Hematopoietic multipotent progenitor cell treated with erythropoietin and hydrocortisone succinate and interleukin-3 and kit ligand, for 4 days (in vitro differentiated cells): ENCODE results near the gene KLKB1.
"Not testable (repeated sequence)": the region's sequence is repeated elsewhere in the genome, so short reads cannot be mapped to it uniquely, and the experiment has no call there.

ENCODE experiments used
- DNase-seq: peaks from one replicate; pipeline ENCODE4 v3.0.0-alpha.2; 2015

The KLKB1 gene

GRCh38 chr4:186265683-186266652 lies 38.7 kb downstream of the KLKB1 start, which contains the start of gene F11:
Gene F11 (plus strand): TSS chr4:186266189. CDS start chr4:186267137, 948 bp downstream.
- no peak for DNase-seq

GRCh38 chr4:186266729-186267456 lies 39.6 kb downstream of the KLKB1 start:
- DNase-seq, result no peak

GRCh38 chr4:186271081-186271678 lies 43.9 kb downstream of the KLKB1 start:
- DNase-seq, result no peak

- no peak for DNase-seq
Measured at GRCh38 chr4:186272699-186273391, 45.5 kb downstream of the KLKB1 start.

- not testable (repeated sequence) for DNase-seq
Measured at GRCh38 chr4:186273392-186273789, 46.1 kb downstream of the KLKB1 start.

- no peak for DNase-seq
Measured at GRCh38 chr4:186283311-186283710, 56.0 kb downstream of the KLKB1 start.

- DNase-seq, result no peak
Measured at GRCh38 chr4:186285147-186285546, 57.8 kb downstream of the KLKB1 start.

- DNase-seq, result no peak
Measured at GRCh38 chr4:186286581-186286980, 59.3 kb downstream of the KLKB1 start.

GRCh38 chr4:186291256-186291890 lies 64.1 kb downstream of the KLKB1 start:
- DNase-seq, result no peak

- no peak for DNase-seq
Measured at GRCh38 chr4:186294160-186294559, 66.9 kb downstream of the KLKB1 start.

- DNase-seq, result no peak
Measured at GRCh38 chr4:186296481-186296880, 69.2 kb downstream of the KLKB1 start.

GRCh38 chr4:186297013-186297645 lies 69.8 kb downstream of the KLKB1 start:
- peak; percentile 70 for DNase-seq

GRCh38 chr4:186298031-186298647 lies 70.8 kb downstream of the KLKB1 start:
- peak; percentile 2 for DNase-seq

- no peak for DNase-seq
Measured at GRCh38 chr4:186299291-186299690, 72.0 kb downstream of the KLKB1 start.

- DNase-seq, result no peak
Measured at GRCh38 chr4:186300659-186301390, 73.5 kb downstream of the KLKB1 start.

- no peak for DNase-seq
Measured at GRCh38 chr4:186304216-186304615, 76.9 kb downstream of the KLKB1 start.

GRCh38 chr4:186304866-186305505 lies 77.7 kb downstream of the KLKB1 start:
- DNase-seq, result no peak

GRCh38 chr4:186307497-186307896 lies 80.2 kb downstream of the KLKB1 start:
- no peak for DNase-seq

GRCh38 chr4:186307916-186308315 lies 80.6 kb downstream of the KLKB1 start:
- DNase-seq, result no peak
